ENCODE results near the gene KRT83.

GRCh38 chr12:52360663-52361271 is 39.6 kb upstream of the KRT83 start:
- TF ChIP-seq TCF12 (IDR thresholded peaks at IDR 0.05) (no peak), POLR2AphosphoS5 (IDR thresholded peaks at IDR 0.05; ENCODE audit: low read depth, low read length) (no peak), RXRA (IDR thresholded peaks at IDR 0.05; ENCODE audit: borderline replicate concordance, low read depth) (no peak), ZBTB33 (IDR thresholded peaks at IDR 0.05; ENCODE audit: borderline replicate concordance, low read depth) (no peak), REST (IDR thresholded peaks at IDR 0.05; ENCODE audit: low read depth, low read length) (no peak), FOXM1 (IDR thresholded peaks at IDR 0.05; ENCODE audit: low read depth) (no peak), YY1 (IDR thresholded peaks at IDR 0.05; ENCODE audit: low read depth) (no peak), MEF2A (IDR thresholded peaks at IDR 0.05; ENCODE audit: borderline replicate concordance, low read depth) (no peak), CTCF (IDR thresholded peaks at IDR 0.05) (no peak)

All from SK-N-SH (cell line).